Stimulated activated CD4-positive, alpha-beta T cell treated with anti-CD3 and anti-CD28 coated beads, Interleukin-12 subunit alpha, Interleukin-12 subunit beta, amount 100 ng/mL, for 24 hours (primary cell): ENCODE results near the gene AFF1.

Experiments
- DNase-seq, 2 experiments: peaks; one replicate each; pipeline ENCODE4 v3.0.0-alpha.2; 2020; ENCODE audit warnings: low read depth in 2 of 2

AFF1 gene

DNA sequence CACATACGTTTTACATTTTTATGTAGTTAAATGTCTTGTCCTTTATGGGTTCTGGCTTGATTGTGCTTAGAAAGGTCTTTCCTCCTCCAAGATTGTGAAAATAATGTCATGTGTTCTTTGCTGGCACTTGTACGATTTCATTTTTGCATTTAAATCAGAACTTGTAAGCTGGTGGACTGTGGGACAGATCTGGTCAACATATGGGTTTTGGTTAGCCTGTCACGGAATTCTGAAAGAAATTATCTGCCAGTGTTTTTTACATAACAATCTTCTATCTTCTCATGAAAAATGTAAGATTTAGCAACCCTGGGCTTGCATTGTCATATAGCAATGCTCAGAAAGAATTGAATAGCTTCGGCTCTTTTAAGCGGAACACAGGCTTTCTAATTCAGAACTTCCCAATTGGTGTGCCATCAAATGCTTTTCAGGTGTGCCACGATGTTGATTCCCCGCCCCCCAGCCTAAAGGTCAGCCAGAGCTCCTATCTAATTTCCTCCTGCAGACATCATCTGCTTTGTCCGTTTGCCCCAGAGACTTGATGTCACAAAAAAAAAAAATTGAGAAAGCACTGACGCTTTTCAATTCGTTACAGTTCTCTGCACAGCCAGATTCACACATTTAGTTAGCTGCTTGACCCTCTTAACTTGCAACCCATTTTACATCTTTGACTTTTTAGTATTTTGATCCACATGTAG lies 16.2 kb downstream of the AFF1 start:
- no peak for DNase-seq

- DNase-seq = no peak
Observed at GRCh38 chr4:86955888-86956451, 21.2 kb downstream of the AFF1 start.

GRCh38 chr4:86957215-86957614 lies 22.4 kb downstream of the AFF1 start:
- no peak for DNase-seq

DNA sequence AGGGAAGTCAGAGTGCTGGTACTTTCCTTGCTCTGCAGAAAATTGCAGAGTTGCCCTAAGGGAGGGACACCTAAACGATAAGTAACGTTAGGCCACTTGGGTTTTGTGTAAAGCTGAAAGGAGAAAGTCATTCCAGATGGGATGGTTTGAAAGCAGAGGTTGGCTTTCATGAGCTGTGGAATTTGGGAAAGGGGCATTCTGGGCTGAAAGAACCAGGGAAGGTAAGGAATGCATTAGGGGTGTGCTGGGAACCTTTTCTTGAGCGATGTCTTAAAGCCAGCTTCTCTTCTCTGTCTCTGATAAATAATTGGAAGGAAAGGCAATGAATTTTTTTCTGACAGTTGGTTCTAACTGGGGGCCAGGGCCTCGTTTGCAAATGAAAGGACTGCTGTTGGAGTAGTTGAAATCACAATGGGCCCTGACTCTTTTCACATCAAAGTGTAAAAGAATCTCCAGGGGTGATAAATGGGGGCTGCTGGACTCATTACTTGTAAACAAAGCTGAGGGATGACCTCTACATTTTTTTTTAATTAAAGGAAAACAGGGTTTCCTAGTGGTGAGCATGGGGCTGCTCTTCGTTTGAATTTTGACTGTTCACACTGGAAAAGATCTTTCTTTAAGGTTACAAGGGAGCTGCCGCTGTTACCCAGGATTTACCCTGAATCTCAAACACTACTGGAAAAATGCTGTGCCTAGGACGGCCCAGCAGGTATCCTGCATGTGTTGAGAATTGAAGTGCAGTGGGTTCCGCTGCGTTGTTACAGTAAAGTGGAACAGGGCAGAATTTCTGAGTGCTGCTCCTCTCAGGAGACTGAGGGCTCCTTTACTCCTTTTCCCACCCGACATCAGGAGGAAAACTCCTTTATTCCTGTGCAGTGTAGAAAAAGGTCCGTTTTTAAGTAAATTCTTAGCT lies 25.0 kb downstream of the AFF1 start:
- DNase-seq = no peak

GRCh38 chr4:86960557-86960961 lies 25.7 kb downstream of the AFF1 start:
- no peak for DNase-seq

GRCh38 chr4:86961116-86961515 lies 26.3 kb downstream of the AFF1 start:
- no peak for DNase-seq

DNA sequence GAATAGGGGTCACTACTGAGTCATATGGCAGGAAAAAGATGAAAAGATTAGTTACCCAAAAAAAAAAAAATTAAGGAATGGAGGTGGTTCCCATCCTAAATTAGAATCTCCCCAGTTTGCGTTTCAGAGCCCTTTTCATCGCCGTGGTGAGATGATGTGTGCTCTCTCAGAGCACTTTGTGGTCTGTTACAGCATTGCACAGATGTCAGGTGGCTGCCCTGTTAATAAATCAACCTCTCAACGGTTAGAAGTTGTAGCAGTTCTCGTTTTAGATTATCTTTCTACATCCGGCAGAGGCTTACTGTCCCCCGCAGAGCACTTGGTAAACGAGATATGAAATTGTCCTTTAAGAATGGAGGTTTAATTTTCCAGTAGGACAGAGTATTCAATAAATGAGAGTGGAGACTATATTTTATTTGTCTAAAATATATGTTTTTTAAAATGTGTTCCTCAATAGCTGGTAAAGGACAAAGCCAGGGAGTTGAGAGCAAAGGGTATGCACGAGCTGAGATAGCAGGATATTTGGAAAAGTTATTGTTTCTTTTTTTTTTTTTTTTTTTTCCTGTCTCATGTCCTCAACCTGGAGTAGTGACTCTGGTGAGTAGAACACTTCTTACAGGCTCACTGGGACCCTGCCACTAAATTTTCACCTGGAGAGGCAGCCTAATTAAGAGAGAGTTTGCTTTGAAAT lies 26.9 kb downstream of the AFF1 start:
- DNase-seq = no peak

DNA sequence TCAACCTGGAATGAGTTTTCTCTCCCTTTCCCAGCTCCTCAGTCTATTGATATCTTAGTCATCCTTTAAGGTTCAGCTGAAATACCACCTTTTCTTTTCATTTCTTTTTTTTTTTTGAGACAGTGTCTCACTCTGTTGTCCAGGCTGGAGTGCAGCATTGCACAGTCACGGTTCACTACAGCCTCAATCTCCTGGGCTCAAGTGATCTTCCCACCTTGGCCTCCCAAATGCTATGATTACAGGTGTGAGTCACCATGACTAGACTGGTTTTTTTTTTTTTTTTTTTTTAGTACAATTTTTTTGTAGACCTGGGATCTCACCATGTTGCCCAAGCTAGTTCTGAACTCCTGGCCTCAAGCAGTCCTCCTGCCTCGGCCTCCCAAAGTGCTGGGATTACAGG lies 28.9 kb downstream of the AFF1 start:
- DNase-seq = no peak

- no peak for DNase-seq
Observed at GRCh38 chr4:86965019-86965976, 30.5 kb downstream of the AFF1 start.

DNA sequence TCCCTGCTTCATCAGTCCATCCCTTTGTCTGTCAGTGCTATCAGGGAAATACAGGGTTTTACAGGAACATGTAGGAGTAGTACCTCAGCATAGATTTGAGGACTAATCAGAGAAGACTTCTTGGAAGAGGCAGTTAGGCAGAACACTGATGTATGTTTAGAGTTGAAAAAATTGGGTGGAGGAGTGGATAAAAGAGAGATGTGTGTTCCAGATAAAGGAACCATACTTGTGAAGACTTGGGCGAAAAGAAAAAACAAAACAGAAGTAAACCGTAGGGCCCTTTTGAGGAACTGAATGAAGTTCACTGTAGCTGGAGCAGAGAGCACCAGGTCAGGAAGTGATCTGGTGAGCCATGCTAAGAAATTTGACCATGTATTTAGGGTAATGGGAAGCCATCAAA lies 32.3 kb downstream of the AFF1 start:
- no peak for DNase-seq

DNA sequence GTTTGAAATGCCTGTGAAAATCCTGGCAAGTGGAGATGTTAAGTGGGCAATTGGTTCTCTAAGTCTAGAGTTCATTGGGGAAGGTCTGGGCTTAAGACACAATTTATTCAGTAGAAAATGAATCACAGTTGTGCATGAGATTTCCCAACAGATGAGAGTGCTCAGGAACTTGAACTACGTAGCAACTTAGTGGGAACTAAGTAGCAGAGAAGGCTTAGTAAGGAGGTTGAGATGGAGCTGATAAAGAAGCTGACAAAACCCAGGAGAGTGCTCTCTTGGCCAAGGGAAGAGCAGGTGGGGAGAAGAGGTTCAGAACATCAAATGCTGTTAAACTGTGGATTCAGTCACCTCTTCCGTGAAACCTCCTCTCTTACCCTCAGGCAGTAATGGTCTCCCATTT lies 33.0 kb downstream of the AFF1 start:
- DNase-seq = no peak

DNA sequence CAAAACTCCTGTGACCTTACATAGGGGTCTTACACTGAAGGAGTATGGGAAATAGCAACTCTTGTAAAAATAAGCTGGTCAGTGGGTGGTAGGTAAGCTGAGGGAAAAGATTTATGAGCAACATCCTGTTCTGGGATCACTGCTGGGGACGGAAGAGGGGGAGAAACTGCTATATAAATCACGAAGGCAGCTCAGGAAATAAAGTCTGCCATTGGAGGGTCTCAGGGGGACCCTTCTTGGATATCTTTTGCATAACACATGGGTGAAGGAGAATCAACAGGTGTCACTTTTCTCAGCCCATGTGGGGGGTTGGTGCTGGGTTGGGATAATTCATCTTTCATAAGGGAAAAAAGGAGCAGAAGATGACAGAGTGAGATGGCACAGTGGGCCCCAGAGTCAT lies 33.7 kb downstream of the AFF1 start:
- no peak for DNase-seq

GRCh38 chr4:86970447-86971354 lies 35.9 kb downstream of the AFF1 start:
- DNase-seq = no peak

- DNase-seq = no peak
Observed at GRCh38 chr4:86971355-86971683, 36.5 kb downstream of the AFF1 start.

GRCh38 chr4:86972997-86973396 lies 38.2 kb downstream of the AFF1 start:
- no peak for DNase-seq

DNA sequence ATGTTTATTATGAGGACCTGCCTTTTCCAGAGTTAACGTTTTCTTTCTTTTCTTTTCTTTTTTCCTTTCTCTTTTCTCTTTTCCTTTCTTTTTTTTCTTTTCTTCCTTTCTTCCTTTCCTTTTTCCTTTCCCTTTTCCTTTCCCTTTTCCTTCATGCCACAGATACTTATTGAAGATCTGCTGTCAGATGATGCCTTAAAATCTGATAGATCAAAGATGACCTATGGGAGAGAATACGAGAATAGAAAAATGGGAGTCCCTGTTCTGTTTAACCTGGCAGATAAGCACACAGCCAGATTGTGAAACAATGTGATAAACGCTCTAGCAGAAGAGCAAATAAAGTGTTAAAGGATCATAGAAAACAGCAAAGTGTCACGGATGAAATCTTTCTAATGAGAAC lies 38.9 kb downstream of the AFF1 start:
- DNase-seq = no peak

DNA sequence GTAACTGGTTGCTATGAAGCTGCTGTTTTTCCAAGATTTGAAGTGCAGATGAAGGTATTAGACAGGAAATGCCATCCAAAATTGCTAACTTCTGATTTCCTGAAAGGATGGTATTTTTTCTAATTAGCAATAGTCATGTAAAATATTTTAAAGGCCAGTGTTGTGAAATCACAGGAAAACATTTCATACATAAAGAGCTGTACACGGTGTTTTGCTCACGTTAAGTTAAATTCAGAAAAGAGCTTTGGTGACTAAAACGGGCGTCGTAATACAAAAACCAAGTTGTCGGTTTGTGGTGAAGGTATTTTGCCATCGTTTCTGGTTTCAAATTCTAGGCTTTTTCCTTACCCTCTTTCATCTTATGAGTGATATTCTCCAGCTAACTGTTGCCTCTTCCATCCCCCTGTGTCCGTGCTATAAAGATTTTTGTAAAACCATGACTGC lies 39.8 kb downstream of the AFF1 start:
- no peak for DNase-seq

- no peak for DNase-seq
Observed at GRCh38 chr4:86975927-86976326, 41.1 kb downstream of the AFF1 start.

GRCh38 chr4:86976801-86977485 lies 42.1 kb downstream of the AFF1 start:
- DNase-seq = no peak
